Lung (tissue), 12 donors: ENCODE measurements around the gene DCDC2C. TPM values are rescaled to one million over a fixed set of nuclear protein-coding genes. Genes with fewer than 3 reads are reported as not detected.

ENCODE experiments used
- ATAC-seq: fragments of 200-7000 bp; cut with Tn5 transposase; one replicate; pipeline ENCODE4 v1.9.1; 2020; ENCODE audit warnings: moderate number of reproducible peaks; ENCODE audit not compliant: insufficient read depth, low FRiP score
- DNase-seq, 3 donors: peaks; one replicate each; pipeline ENCODE4 v3.0.0-alpha.2; 2013 to 2017
- H3K27ac ChIP-seq, 2 donors: one replicate each; pipeline ENCODE4 v1.5.1; 2013; ENCODE audit warnings: mild to moderate bottlenecking in 2 of 2, moderate library complexity in 2 of 2, control low read depth in 1 of 2, inconsistent platforms in 1 of 2, low read depth in 1 of 2, low read length in 1 of 2
- H3K27me3 ChIP-seq, 3 donors: one replicate each; pipeline ENCODE4 v1.5.1; 2013; ENCODE audit warnings: low read length in 2 of 3; ENCODE audit not compliant: control insufficient read depth in 3 of 3, insufficient read depth in 3 of 3
- H3K36me3 ChIP-seq, 4 donors: one replicate each; pipeline ENCODE4 v1.5.1; 2013; ENCODE audit warnings: low read length in 4 of 4, mild to moderate bottlenecking in 1 of 4, moderate library complexity in 1 of 4; ENCODE audit not compliant: control insufficient read depth in 4 of 4, insufficient read depth in 4 of 4
- H3K4me1 ChIP-seq, 5 donors: one replicate each; pipeline ENCODE4 v1.5.1; 2013; ENCODE audit warnings: low read length in 5 of 5, mild to moderate bottlenecking in 2 of 5, moderate library complexity in 1 of 5; ENCODE audit not compliant: control insufficient read depth in 5 of 5, insufficient read depth in 5 of 5
- H3K4me3 ChIP-seq: one replicate; pipeline ENCODE4 v1.5.1; 2013; ENCODE audit warnings: mild to moderate bottlenecking, control low read depth, moderate library complexity
- H3K9ac ChIP-seq, 2 donors: one replicate each; pipeline ENCODE4 v1.5.1; 2013; ENCODE audit warnings: low read length in 2 of 2, control low read depth in 1 of 2; ENCODE audit not compliant: insufficient read depth in 1 of 2
- H3K9me3 ChIP-seq, 4 donors: one replicate each; pipeline ENCODE4 v1.5.1; 2013; ENCODE audit warnings: low read length in 3 of 4, mild to moderate bottlenecking in 1 of 4, moderate library complexity in 1 of 4; ENCODE audit not compliant: control insufficient read depth in 4 of 4, insufficient read depth in 3 of 4
- CTCF ChIP-seq: IDR thresholded peaks from 2 replicates; pipeline ENCODE4 v1.5.1; 2012; ENCODE audit warnings: mild to moderate bottlenecking; ENCODE audit errors: control extremely low read depth, extremely low read depth
- WGBS, 2 donors: extraction: QIAGEN DNeasy Blood & Tissue Kit; methylation state at CpG; one replicate each; pipeline ENCODE4 v1.1.7; 2013; 5-methylcytosine and 5-hydroxymethylcytosine counted together
- polyA plus RNA-seq, 2 donors: library from polyadenylated mRNA; stranded (reverse); fragments of 200-250 nt; gene quantifications; one replicate each; pipeline ENCODE4 v1.2.1, GENCODE V29; 2013
- total RNA-seq, 2 donors: library from RNA; depleted of rRNA in 1 of 2; stranded (reverse); fragments of >200 nt in 1 of 2; gene quantifications; one replicate each; pipeline ENCODE4 v1.2.1, GENCODE V29; 2014 to 2021
- donor health status: control.
- donor health status: control.
- donor health status: Bipolar disorder and iron deficiency.
- donor health status: healthy.
- donor health status: DM: yes; HTN: yes; CAD: no.

Gene DCDC2C
- total and polyA plus RNA-seq, 4 donors, result 0.37 TPM; not detected in 3

GRCh38 chr2:3827673-3828575, 124.5 kb downstream of the DCDC2C start:
- 75 to 79% methylated on average over 6 of the region's 6 CpGs for WGBS, 2 donors
- TF ChIP-seq CTCF, result no peak
- H3K9me3 ChIP-seq, result peaks cover 0 to 11% (median under 1%) of the 10 kb centered on the region in 4 donors
- H3K4me1 ChIP-seq, result peaks cover 0 to 6% (median 0%) of the 10 kb centered on the region in 5 donors
- H3K27me3 ChIP-seq, result no peaks in the 10 kb centered on the region
- no peak for DNase-seq
- H3K27ac ChIP-seq, result no peak overlapping the region
- H3K9ac ChIP-seq, result no peak overlapping the region
- H3K4me3 ChIP-seq, result no peak overlapping the region
- no peaks in the 10 kb centered on the region for H3K36me3 ChIP-seq
- no peak for ATAC-seq

GRCh38 chr2:3830796-3831195, 127.4 kb downstream of the DCDC2C start:
- Histone ChIP-seq H3K9me3 (peaks cover 0 to 9% (median 2%) of the 10 kb centered on the region in 4 donors), H3K9ac (no peak overlapping the region), H3K4me3 (no peak overlapping the region), H3K36me3 (no peaks in the 10 kb centered on the region), H3K27me3 (no peaks in the 10 kb centered on the region), H3K4me1 (peaks cover 0 to 8% (median 0%) of the 10 kb centered on the region in 5 donors), H3K27ac (no peak overlapping the region)
- ATAC-seq (no peak), DNase-seq (no peak)
- TF ChIP-seq CTCF, result no peak
- 82 to 90% methylated on average over 6 of the region's 6 CpGs for WGBS, 2 donors

GRCh38 chr2:3837086-3837485, 133.7 kb downstream of the DCDC2C start:
- TF ChIP-seq CTCF, result no peak
- no peaks in the 10 kb centered on the region for H3K36me3 ChIP-seq
- peaks cover 0 to 5% (median 0%) of the 10 kb centered on the region in 5 donors for H3K4me1 ChIP-seq
- no peak overlapping the region for H3K27ac ChIP-seq
- H3K27me3 ChIP-seq, result no peaks in the 10 kb centered on the region
- no peak for ATAC-seq
- no peak overlapping the region for H3K4me3 ChIP-seq
- no peak overlapping the region for H3K9ac ChIP-seq
- 77 to 79% methylated on average over 7 of the region's 7 CpGs for WGBS, 2 donors
- H3K9me3 ChIP-seq, result peaks cover 0 to 9% (median 3%) of the 10 kb centered on the region in 4 donors
- DNase-seq, result no peak
